Keratinocyte (primary cell): Measurements from ENCODE around the gene ERC2. TPM values are rescaled to one million over a fixed set of nuclear protein-coding genes. Genes with fewer than 3 reads are reported as not detected.

Experiments used
- DNase-seq: peaks from one replicate; pipeline ENCODE4 v3.0.0-alpha.2; 2011; ENCODE audit warnings: low read depth, missing footprints, low spot score
- FAIRE-seq: peaks from 2 replicates; lab custom pipeline; 2011; peaks lifted over from hg19 to GRCh38; lab: Jason Lieb, UNC
- H2AFZ ChIP-seq: 2 replicates; pipeline ENCODE4 v1.6.0; 2012; ENCODE audit warnings: low read length, control low read depth, inconsistent platforms; ENCODE audit not compliant: control insufficient read depth
- H3K27ac ChIP-seq: 2 replicates; pipeline ENCODE4 v1.5.1; 2011; ENCODE audit warnings: low read length; ENCODE audit not compliant: control insufficient read depth, insufficient read depth
- H3K27me3 ChIP-seq: 3 replicates; pipeline ENCODE4 v1.6.0; 2011; ENCODE audit warnings: low read length; ENCODE audit not compliant: control insufficient read depth, insufficient read depth; ENCODE audit errors: extremely low read depth
- H3K36me3 ChIP-seq, 2 experiments: 2 replicates in 1 of 2; 3 replicates in 1 of 2; pipeline ENCODE4 v1.5.1; 2011; ENCODE audit warnings: low read length in 2 of 2, mild to moderate bottlenecking in 1 of 2; ENCODE audit not compliant: control insufficient read depth in 2 of 2, insufficient read depth in 2 of 2; ENCODE audit errors: extremely low read depth in 1 of 2
- H3K4me1 ChIP-seq: 3 replicates; pipeline ENCODE4 v1.5.1; 2011; ENCODE audit warnings: low read length; ENCODE audit not compliant: control insufficient read depth, insufficient read depth; ENCODE audit errors: extremely low read depth
- H3K4me2 ChIP-seq: 3 replicates; pipeline ENCODE4 v1.6.0; 2011; ENCODE audit warnings: low read depth, low read length; ENCODE audit not compliant: control insufficient read depth, insufficient read depth; ENCODE audit errors: extremely low read depth
- H3K4me3 ChIP-seq, 3 experiments: fragments of 200-600 bp in 1 of 3; sonication (generic) in 1 of 3; 2 replicates in 2 of 3; 3 replicates in 1 of 3; pipeline ENCODE4 v1.5.1; 2011 to 2016; ENCODE audit warnings: low read length in 3 of 3, mild to moderate bottlenecking in 3 of 3, control low read depth in 2 of 3, inconsistent platforms in 1 of 3, low read depth in 1 of 3, mixed read lengths in 1 of 3, mixed run types in 1 of 3, moderate library complexity in 1 of 3; ENCODE audit not compliant: control insufficient read depth in 2 of 3, insufficient read depth in 2 of 3; ENCODE audit errors: extremely low read depth in 1 of 3
- H3K79me2 ChIP-seq: 2 replicates; pipeline ENCODE4 v1.6.0; 2012; ENCODE audit warnings: low read length; ENCODE audit not compliant: control insufficient read depth, insufficient read depth
- H3K9ac ChIP-seq: 3 replicates; pipeline ENCODE4 v1.6.0; 2011; ENCODE audit warnings: low read length; ENCODE audit not compliant: control insufficient read depth, insufficient read depth; ENCODE audit errors: extremely low read depth
- H3K9me1 ChIP-seq: 3 replicates; pipeline ENCODE4 v1.6.0; 2011; ENCODE audit warnings: low read length; ENCODE audit not compliant: control insufficient read depth, insufficient read depth; ENCODE audit errors: extremely low read depth
- H3K9me3 ChIP-seq: 2 replicates; pipeline ENCODE4 v1.5.1; 2012; ENCODE audit warnings: low read depth, low read length; ENCODE audit not compliant: control insufficient read depth
- H4K20me1 ChIP-seq: 3 replicates; pipeline ENCODE4 v1.6.0; 2011; ENCODE audit warnings: low read length; ENCODE audit not compliant: control insufficient read depth, insufficient read depth; ENCODE audit errors: extremely low read depth
- CTCF ChIP-seq, 3 experiments: IDR thresholded peaks in 1 of 3; conservative IDR thresholded peaks in 1 of 3; optimal IDR thresholded peaks in 1 of 3; 2 replicates in 2 of 3; 3 replicates in 1 of 3; pipeline versions ENCODE3 to v1.5.1; 2011; ENCODE audit warnings: low read length in 3 of 3, mild to moderate bottlenecking in 3 of 3, moderate library complexity in 2 of 3, control low read depth in 1 of 3, inconsistent platforms in 1 of 3; ENCODE audit not compliant: insufficient read depth in 2 of 3; ENCODE audit errors: extremely low read depth in 1 of 3
- EZH2 ChIP-seq: IDR thresholded peaks from one replicate; pipeline ENCODE4 v1.6.1; 2012; ENCODE audit warnings: inconsistent platforms, mild to moderate bottlenecking, low read length, moderate library complexity
- dilution Hi-C: fragments of 300-500 bp; cut with MboI; formaldehyde crosslinking; loops from one replicate; pipeline ENCODE4 v1.7.0; 2020; ENCODE audit warnings: low sequenced_read_pairs; ENCODE audit not compliant: extremely low pct_ligation_motif_present
- polyA plus RNA-seq, 5 experiments: library from polyadenylated mRNA; depleted of rRNA in 3 of 5; stranded (reverse) in 3 of 5; stranded (forward) in 1 of 5; unstranded in 1 of 5; fragments of >200 nt; gene quantifications; 1 replicate in 1 of 5; 2 replicates in 3 of 5; 3 replicates in 1 of 5; pipeline versions ENCODE4 v1.2.1 to v1.2.3, GENCODE V29; 2011 to 2012; ENCODE audit warnings: missing spikeins in 2 of 5, low read depth in 1 of 5, low replicate concordance in 1 of 5

The ERC2 gene
- polyA plus RNA-seq, 1 donor (not counting 4 experiments of a cell fraction or from before 2014, with no cell fraction given) = 0.08 TPM

- Histone ChIP-seq H3K4me1 (no peaks in the 10 kb centered on the region), H3K9me3 (no peaks in the 10 kb centered on the region), H3K79me2 (no peaks in the 10 kb centered on the region), H3K4me2 (no peak overlapping the region), H3K36me3 (no peaks in the 10 kb centered on the region), H3K9me1 (no peaks in the 10 kb centered on the region), H3K4me3 (no peak overlapping the region), H3K9ac (no peak overlapping the region), H3K27me3 (no peaks in the 10 kb centered on the region), H4K20me1 (no peaks in the 10 kb centered on the region), H2AFZ (no peak overlapping the region), H3K27ac (no peak overlapping the region)
- DNase-seq = no peak
- TF ChIP-seq EZH2 (no peak), CTCF (optimal IDR thresholded peaks at IDR 0.05 in 1 of 3, IDR thresholded peaks at IDR 0.05 in 1 of 3, conservative IDR thresholded peaks at IDR 0.05 in 1 of 3; ENCODE audit: extremely low read depth in 1 of 3, insufficient read depth in 2 of 3, low read length in 3 of 3) (no peak)
- no peak for FAIRE-seq
- dilution Hi-C loops = no loop called here
These were observed 111.0 kb downstream of the ERC2 start for GRCh38 chr3:56357266-56357665.

GRCh38 chr3:56356808-56357207 lies 111.5 kb downstream of the ERC2 start:
- Histone ChIP-seq H4K20me1 (no peaks in the 10 kb centered on the region), H3K9me1 (no peaks in the 10 kb centered on the region), H3K27ac (no peak overlapping the region), H3K27me3 (no peaks in the 10 kb centered on the region), H3K9ac (no peak overlapping the region), H3K4me2 (no peak overlapping the region), H3K79me2 (no peaks in the 10 kb centered on the region), H3K9me3 (no peaks in the 10 kb centered on the region), H3K36me3 (no peaks in the 10 kb centered on the region), H2AFZ (no peak overlapping the region), H3K4me1 (no peaks in the 10 kb centered on the region), H3K4me3 (no peak overlapping the region)
- TF ChIP-seq CTCF (optimal IDR thresholded peaks at IDR 0.05 in 1 of 3, IDR thresholded peaks at IDR 0.05 in 1 of 3, conservative IDR thresholded peaks at IDR 0.05 in 1 of 3; ENCODE audit: extremely low read depth in 1 of 3, insufficient read depth in 2 of 3, low read length in 3 of 3) (no peak), EZH2 (no peak)
- dilution Hi-C loops = no loop called here
- FAIRE-seq (no peak), DNase-seq (no peak)
